ENCODE data around the gene DERA. TPM values are rescaled to one million over a fixed set of nuclear protein-coding genes. Genes with fewer than 3 reads are reported as not detected.

Gene DERA
- total RNA-seq, 4 donors from 2014 or later, result 30.9 to 40.6 (median 34.9) TPM

DNA sequence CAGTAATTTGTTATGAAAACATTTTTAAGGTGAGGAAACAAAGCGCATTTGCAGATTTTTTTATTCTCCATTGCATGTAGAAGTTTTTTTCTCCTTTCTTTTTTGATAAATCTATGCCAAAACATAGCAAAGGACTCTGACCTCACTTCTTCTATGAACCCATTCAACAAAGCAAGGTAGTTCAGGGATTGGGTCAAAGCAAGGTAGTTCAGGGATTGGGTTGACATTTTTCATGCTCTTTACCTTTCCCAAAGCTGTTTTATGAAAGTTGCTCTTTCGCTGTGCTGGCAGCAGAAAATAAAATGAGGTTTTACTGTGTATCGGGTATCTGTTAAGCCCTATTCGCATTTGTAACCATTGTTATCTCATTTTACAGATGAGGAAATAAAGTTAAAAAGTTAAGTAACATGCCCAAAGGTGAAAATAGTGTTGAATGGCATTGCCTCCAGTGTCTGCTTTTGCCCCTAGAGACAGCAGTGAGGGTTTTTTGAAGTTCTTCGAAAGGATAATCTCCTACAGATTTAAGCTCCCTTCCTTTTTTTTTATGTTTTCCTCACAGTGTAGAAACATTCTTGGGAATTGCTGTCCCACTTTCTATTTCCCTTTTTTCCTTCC, 18.4 kb upstream of the DERA start:
- WGBS, 2 donors, result 88 to 92% methylated on average over 5 of the region's 5 CpGs
- Histone ChIP-seq H3K36me3 (peaks cover 0 to 46% (median 0%) of the 10 kb centered on the region in 3 donors), H3K4me1 (peaks cover 0 to 16% (median 0%) of the 10 kb centered on the region in 4 donors), H3K4me3 (no peak overlapping the region), H3K27me3 (no peaks in the 10 kb centered on the region), H3K9me3 (no peaks in the 10 kb centered on the region), H3K27ac (no peak overlapping the region)
- DNase-seq (ENCODE audit: low spot score in 2 of 2), result no peak
- TF ChIP-seq EP300 (IDR thresholded peaks at IDR 0.05), result no peak
- no peak for TF ChIP-seq POLR2A (IDR thresholded peaks at IDR 0.05)
- TF ChIP-seq, protein P1, sequence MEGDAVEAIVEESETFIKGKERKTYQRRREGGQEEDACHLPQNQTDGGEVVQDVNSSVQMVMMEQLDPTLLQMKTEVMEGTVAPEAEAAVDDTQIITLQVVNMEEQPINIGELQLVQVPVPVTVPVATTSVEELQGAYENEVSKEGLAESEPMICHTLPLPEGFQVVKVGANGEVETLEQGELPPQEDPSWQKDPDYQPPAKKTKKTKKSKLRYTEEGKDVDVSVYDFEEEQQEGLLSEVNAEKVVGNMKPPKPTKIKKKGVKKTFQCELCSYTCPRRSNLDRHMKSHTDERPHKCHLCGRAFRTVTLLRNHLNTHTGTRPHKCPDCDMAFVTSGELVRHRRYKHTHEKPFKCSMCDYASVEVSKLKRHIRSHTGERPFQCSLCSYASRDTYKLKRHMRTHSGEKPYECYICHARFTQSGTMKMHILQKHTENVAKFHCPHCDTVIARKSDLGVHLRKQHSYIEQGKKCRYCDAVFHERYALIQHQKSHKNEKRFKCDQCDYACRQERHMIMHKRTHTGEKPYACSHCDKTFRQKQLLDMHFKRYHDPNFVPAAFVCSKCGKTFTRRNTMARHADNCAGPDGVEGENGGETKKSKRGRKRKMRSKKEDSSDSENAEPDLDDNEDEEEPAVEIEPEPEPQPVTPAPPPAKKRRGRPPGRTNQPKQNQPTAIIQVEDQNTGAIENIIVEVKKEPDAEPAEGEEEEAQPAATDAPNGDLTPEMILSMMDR (IDR thresholded peaks at IDR 0.05), result no peak

DNA sequence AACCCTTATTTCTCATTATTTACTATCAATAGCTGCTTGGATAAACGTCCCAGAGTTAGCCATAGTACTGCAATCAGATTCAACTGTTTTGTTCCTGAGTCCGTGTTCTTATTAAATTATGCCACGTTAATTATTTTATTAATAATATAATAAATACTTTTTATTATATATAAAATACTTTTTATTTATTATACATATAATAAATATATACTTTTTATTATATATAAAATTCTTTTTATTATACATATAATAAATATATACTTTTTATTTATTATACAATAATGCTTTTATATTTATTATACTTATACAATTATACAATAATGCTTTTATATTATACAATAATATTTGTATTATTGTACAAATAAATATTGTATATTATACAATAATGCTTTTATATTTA, 17.9 kb upstream of the DERA start:
- Histone ChIP-seq H3K4me1 (peaks cover 0 to 16% (median 0%) of the 10 kb centered on the region in 4 donors), H3K9me3 (no peaks in the 10 kb centered on the region), H3K36me3 (peaks cover 0 to 51% (median 0%) of the 10 kb centered on the region in 3 donors), H3K4me3 (no peak overlapping the region), H3K27ac (no peak overlapping the region), H3K27me3 (no peaks in the 10 kb centered on the region)
- no peak for DNase-seq (ENCODE audit: low spot score in 2 of 2)
- 78% methylated on average over 3 of the region's 3 CpGs for WGBS, 2 donors
- TF ChIP-seq, protein P1 (IDR thresholded peaks at IDR 0.05), result no peak
- TF ChIP-seq EP300 (IDR thresholded peaks at IDR 0.05), result no peak
- no peak for TF ChIP-seq POLR2A (IDR thresholded peaks at IDR 0.05)

DNA sequence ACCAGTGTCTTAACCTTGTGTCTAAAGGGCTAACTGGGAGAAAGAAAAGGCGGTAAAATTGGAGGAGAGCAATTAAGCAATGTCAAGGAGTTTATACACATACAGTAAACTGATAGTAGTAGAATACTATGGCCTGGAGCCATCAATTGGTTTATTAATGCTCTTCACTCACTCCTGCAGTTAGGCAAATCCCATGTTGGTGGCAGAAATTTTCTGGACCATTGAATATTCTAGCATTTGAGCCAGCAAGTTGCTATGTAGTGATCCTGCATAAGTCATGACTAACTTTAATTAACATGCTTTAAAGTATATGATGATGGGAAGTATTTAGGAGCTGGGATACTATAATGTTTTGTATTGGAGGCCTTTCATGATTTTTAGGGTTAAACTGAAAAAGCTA, 14.3 kb upstream of the DERA start:
- DNase-seq (ENCODE audit: low spot score in 2 of 2), result no peak
- Histone ChIP-seq H3K4me3 (no peak overlapping the region), H3K27me3 (no peaks in the 10 kb centered on the region), H3K36me3 (peaks cover 0 to 55% (median 0%) of the 10 kb centered on the region in 3 donors), H3K27ac (no peak overlapping the region), H3K4me1 (peaks cover 0 to 14% (median 0%) of the 10 kb centered on the region in 4 donors), H3K9me3 (no peaks in the 10 kb centered on the region)
- TF ChIP-seq POLR2A (IDR thresholded peaks at IDR 0.05), result no peak
- TF ChIP-seq, protein P1 (IDR thresholded peaks at IDR 0.05), result no peak
- no peak for TF ChIP-seq EP300 (IDR thresholded peaks at IDR 0.05)
- 84 to 88% methylated on average over 1 of the region's 1 CpG for WGBS, 2 donors

DNA sequence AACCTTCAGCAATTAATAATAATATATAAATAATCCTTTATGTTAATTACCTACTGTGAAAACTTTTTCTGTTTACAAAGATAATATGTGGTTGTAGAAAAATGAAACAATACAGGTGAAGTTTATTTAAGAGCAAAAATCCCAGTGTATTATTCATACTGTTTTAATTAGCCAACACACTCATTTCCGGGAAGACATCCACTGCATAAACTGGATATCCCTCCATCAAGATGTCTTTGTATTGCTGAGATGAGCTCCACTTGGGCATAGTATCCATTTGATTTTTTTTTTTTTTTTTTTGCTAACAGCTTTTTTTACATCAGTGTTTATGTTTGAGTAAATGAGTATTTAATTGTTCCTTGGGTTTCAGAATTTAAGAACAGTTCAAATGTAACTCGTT, 13.7 kb upstream of the DERA start:
- no peak overlapping the region for H3K4me3 ChIP-seq
- H3K36me3 ChIP-seq, result peaks cover 0 to 60% (median 0%) of the 10 kb centered on the region in 3 donors
- TF ChIP-seq POLR2A (IDR thresholded peaks at IDR 0.05) (no peak), EP300 (IDR thresholded peaks at IDR 0.05) (no peak)
- TF ChIP-seq, protein P1 (IDR thresholded peaks at IDR 0.05), result no peak
- H3K27me3 ChIP-seq, result no peaks in the 10 kb centered on the region
- H3K4me1 ChIP-seq, result peaks cover 0 to 14% (median 0%) of the 10 kb centered on the region in 4 donors
- no peak overlapping the region for H3K27ac ChIP-seq
- H3K9me3 ChIP-seq, result no peaks in the 10 kb centered on the region
- no peak for DNase-seq (ENCODE audit: low spot score in 2 of 2)
- 72 to 76% methylated on average over 2 of the region's 2 CpGs for WGBS, 2 donors

DNA sequence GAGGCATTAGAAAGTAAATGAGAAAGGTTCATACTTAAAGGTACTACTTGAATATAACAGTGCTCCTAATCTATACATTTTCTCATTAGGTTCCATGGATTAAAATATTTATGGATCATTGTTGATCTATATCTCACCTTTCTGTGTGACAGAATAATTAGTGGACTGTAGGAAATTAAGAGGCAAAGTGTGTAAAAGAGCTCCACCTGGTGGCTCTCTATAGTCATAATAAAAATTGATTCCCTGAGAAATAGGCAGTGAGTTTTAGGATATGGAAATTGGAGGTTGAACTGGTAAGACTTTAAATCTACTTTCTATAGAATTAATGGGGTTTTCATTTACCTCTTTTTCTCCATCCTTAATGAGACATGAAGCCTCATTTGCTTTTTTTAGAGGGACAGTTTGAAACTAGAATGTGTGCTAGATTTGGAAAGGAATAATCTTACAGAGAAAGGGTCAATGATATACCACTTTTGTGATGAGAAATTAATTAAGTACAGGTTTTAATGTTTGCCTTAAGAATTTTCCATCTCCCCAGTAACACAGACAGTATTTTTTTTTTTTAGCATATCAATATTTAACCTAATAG, 11.8 kb upstream of the DERA start:
- Histone ChIP-seq H3K9me3 (no peaks in the 10 kb centered on the region), H3K36me3 (peaks cover 0 to 74% (median 0%) of the 10 kb centered on the region in 3 donors), H3K4me3 (no peak overlapping the region), H3K27ac (no peak overlapping the region), H3K27me3 (no peaks in the 10 kb centered on the region), H3K4me1 (peaks cover 0 to 14% (median 0%) of the 10 kb centered on the region in 4 donors)
- DNase-seq (ENCODE audit: low spot score in 2 of 2), result no peak
- TF ChIP-seq POLR2A (IDR thresholded peaks at IDR 0.05), result no peak
- TF ChIP-seq, protein P1 (IDR thresholded peaks at IDR 0.05), result peak; percentile 45 to 68 (median 60)

Data from tibial nerve (tissue), 4 donors.